Liver (tissue), 9 donors: ENCODE results near the gene CEP131. TPM values are rescaled to one million over a fixed set of nuclear protein-coding genes. Genes with fewer than 3 reads are reported as not detected.

Experiments
- DNase-seq: peaks from one replicate; pipeline ENCODE4 v3.0.0-alpha.2; 2017; ENCODE audit warnings: low spot score
- H3K27ac ChIP-seq, 2 donors: one replicate each; pipeline ENCODE4 v1.7.0; 2013; ENCODE audit warnings: inconsistent platforms in 2 of 2, low read length in 2 of 2, control low read depth in 1 of 2, low read depth in 1 of 2, mild to moderate bottlenecking in 1 of 2
- H3K27me3 ChIP-seq, 4 donors: one replicate each; pipeline versions ENCODE4 v1.6.1 to v1.7.0; 2013; ENCODE audit warnings: low read length in 3 of 4, inconsistent platforms in 1 of 4, mild to moderate bottlenecking in 1 of 4, moderate library complexity in 1 of 4; ENCODE audit not compliant: control insufficient read depth in 4 of 4, insufficient read depth in 4 of 4
- H3K36me3 ChIP-seq, 4 donors: one replicate each; pipeline versions ENCODE4 v1.6.1 to v1.7.0; 2013; ENCODE audit warnings: low read length in 3 of 4, mild to moderate bottlenecking in 3 of 4, low read depth in 1 of 4, moderate library complexity in 1 of 4; ENCODE audit not compliant: control insufficient read depth in 4 of 4, insufficient read depth in 3 of 4
- H3K4me1 ChIP-seq, 4 donors: one replicate each; pipeline versions ENCODE4 v1.6.1 to v1.7.0; 2013; ENCODE audit warnings: low read length in 3 of 4, mild to moderate bottlenecking in 3 of 4, moderate library complexity in 1 of 4; ENCODE audit not compliant: control insufficient read depth in 4 of 4, insufficient read depth in 4 of 4
- H3K4me3 ChIP-seq, 3 donors: one replicate each; pipeline versions ENCODE4 v1.6.1 to v1.7.0; 2013; ENCODE audit warnings: low read length in 3 of 3, control low read depth in 1 of 3, low read depth in 1 of 3, mild to moderate bottlenecking in 1 of 3
- H3K9ac ChIP-seq, 2 donors: one replicate each; pipeline ENCODE4 v1.7.0; 2013; ENCODE audit warnings: low read length in 2 of 2, mild to moderate bottlenecking in 2 of 2, moderate library complexity in 2 of 2, control low read depth in 1 of 2, low read depth in 1 of 2
- H3K9me3 ChIP-seq, 4 donors: one replicate each; pipeline versions ENCODE4 v1.6.1 to v1.7.0; 2013; ENCODE audit warnings: low read length in 3 of 4; ENCODE audit not compliant: control insufficient read depth in 4 of 4
- EGR1 ChIP-seq, 2 donors: IDR thresholded peaks; 2 replicates each; pipeline ENCODE4 v1.6.1; 2016 to 2018; ENCODE audit warnings: antibody characterized with exemption in 2 of 2, low read depth in 2 of 2
- FOXA1 ChIP-seq: IDR thresholded peaks from 2 replicates; pipeline ENCODE4 v1.6.1; 2016; ENCODE audit warnings: antibody characterized with exemption
- FOXA2 ChIP-seq: IDR thresholded peaks from 2 replicates; pipeline ENCODE4 v1.6.1; 2016; ENCODE audit warnings: antibody characterized with exemption
- GABPA ChIP-seq, 2 donors: IDR thresholded peaks in 1 of 2; conservative IDR thresholded peaks in 1 of 2; 2 replicates each; pipeline ENCODE4 v1.6.1; 2016; ENCODE audit warnings: antibody characterized with exemption in 2 of 2, mild to moderate bottlenecking in 1 of 2, moderate library complexity in 1 of 2
- HNF4A ChIP-seq, 2 donors: conservative IDR thresholded peaks; 2 replicates each; pipeline ENCODE4 v1.6.1; 2016; ENCODE audit warnings: antibody characterized with exemption in 2 of 2, mild to moderate bottlenecking in 2 of 2
- HNF4G ChIP-seq: IDR thresholded peaks from 2 replicates; pipeline ENCODE4 v1.6.1; 2016; ENCODE audit warnings: antibody characterized with exemption
- JUND ChIP-seq, 2 donors: IDR thresholded peaks; 2 replicates each; pipeline ENCODE4 v1.6.1; 2016; ENCODE audit warnings: antibody characterized with exemption in 2 of 2
- NR2F2 ChIP-seq: IDR thresholded peaks from 2 replicates; pipeline ENCODE4 v1.6.1; 2016; ENCODE audit warnings: antibody characterized with exemption
- RAD21 ChIP-seq, 2 donors: IDR thresholded peaks; 2 replicates each; pipeline ENCODE4 v1.6.1; 2016; ENCODE audit warnings: antibody characterized with exemption in 2 of 2, mild to moderate bottlenecking in 2 of 2
- RXRA ChIP-seq, 2 donors: IDR thresholded peaks; 2 replicates each; pipeline ENCODE4 v1.6.1; 2017 to 2018; ENCODE audit warnings: antibody characterized with exemption in 2 of 2, mild to moderate bottlenecking in 1 of 2
- SP1 ChIP-seq: IDR thresholded peaks from 2 replicates; pipeline ENCODE4 v1.6.1; 2018; ENCODE audit warnings: antibody characterized with exemption, mild to moderate bottlenecking
- TAF1 ChIP-seq: conservative IDR thresholded peaks from 2 replicates; pipeline ENCODE4 v1.6.1; 2016; ENCODE audit warnings: antibody characterized with exemption, mild to moderate bottlenecking
- YY1 ChIP-seq: IDR thresholded peaks from 2 replicates; pipeline ENCODE4 v1.6.1; 2016; ENCODE audit warnings: antibody characterized with exemption, mild to moderate bottlenecking
- WGBS: extraction: QIAGEN DNeasy Blood & Tissue Kit; methylation state at CpG from one replicate; pipeline ENCODE4 v1.1.7; 2013; 5-methylcytosine and 5-hydroxymethylcytosine counted together
- polyA plus RNA-seq, 2 donors: library from polyadenylated mRNA; stranded (reverse) in 1 of 2; unstranded in 1 of 2; fragments of 200-250 nt in 1 of 2; fragments of >200 nt in 1 of 2; fragmentation: Nextera tagmentation in 1 of 2; extraction: Ambion mirVana in 1 of 2; gene quantifications; one replicate each; pipeline versions ENCODE4 v1.2.1 to v1.2.3, GENCODE V29; 2013 to 2015
- total RNA-seq, 2 donors: library from RNA; depleted of rRNA; stranded (reverse); fragments of >200 nt; gene quantifications; one replicate each; pipeline ENCODE4 v1.2.3, GENCODE V29; 2014
- TF ChIP-seq, protein P1 (sequence below): IDR thresholded peaks from 2 replicates; pipeline ENCODE4 v1.6.1; 2016; ENCODE audit warnings: antibody characterized with exemption
- TF ChIP-seq, protein P2 (sequence below): fragments of 150-350 bp; IDR thresholded peaks from 2 replicates; pipeline ENCODE4 v1.5.1; 2017; ENCODE audit warnings: improper control_type of control experiment, low read depth, low read length; ENCODE audit not compliant: missing input control
- TF ChIP-seq, protein P3 (sequence below): IDR thresholded peaks from 2 replicates; pipeline ENCODE4 v1.6.1; 2016; ENCODE audit warnings: antibody characterized with exemption
- TF ChIP-seq, protein P4 (sequence below): IDR thresholded peaks from 2 replicates; pipeline ENCODE4 v1.6.1; 2016; ENCODE audit warnings: antibody characterized with exemption
- TF ChIP-seq, protein P5 (sequence below): IDR thresholded peaks from 2 replicates; pipeline ENCODE4 v1.6.1; 2016; ENCODE audit warnings: antibody characterized with exemption, mild to moderate bottlenecking
- donor health status: healthy.
- donor health status: healthy.
- donor health status: healthy.
- donor health status: healthy.
- donor health status: healthy.

CEP131 gene
- total and polyA plus RNA-seq, 4 donors, result 0.71 to 6.3 (median 2.2) TPM

DNA sequence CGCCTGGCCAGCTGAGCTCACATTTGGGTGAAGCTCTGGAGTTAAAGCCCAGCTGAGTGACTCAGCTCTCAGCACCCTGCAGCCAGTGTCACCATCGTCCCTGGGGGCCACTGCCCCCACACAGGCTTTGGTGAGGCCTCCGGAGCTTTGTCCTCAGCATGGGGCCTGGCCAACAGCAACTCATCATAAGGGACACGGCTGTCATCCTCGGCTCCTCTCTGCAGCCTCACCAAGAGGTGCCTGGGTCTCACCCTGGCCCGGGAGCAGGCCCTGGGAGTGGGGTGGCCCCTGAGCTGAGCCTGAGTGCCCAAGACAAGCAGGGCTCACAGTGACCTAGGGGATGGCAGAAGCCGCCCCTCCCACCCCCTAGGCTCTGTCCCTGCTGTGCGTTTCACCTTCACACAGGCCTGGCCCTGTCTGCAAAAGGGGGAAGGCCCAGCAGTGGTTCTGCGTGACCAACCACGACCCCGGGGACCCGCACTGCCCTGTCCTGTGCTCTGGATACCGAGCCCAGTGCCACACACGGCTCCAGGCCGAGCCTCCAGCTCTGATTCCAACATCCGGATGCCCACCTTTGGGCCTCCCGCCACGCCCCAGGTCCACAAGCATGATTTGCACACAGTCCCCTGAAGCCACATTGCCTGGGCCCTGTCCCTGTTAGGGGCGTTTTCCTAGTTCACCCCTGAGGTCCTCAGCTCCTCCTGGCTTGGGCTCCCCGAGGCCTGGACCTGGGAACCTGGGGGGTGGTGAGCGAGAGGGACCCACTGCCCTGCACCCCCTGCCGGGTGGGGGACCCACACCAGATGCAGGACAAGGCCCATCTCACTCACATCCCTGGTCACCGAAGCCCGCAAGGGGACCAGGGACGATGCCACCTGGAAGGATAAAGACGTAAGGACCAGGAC lies 34.9 kb downstream of the CEP131 start:
- Histone ChIP-seq H3K36me3 (no peaks in the 10 kb centered on the region), H3K9me3 (no peaks in the 10 kb centered on the region), H3K4me3 (no peak overlapping the region), H3K4me1 (no peaks in the 10 kb centered on the region), H3K9ac (no peak overlapping the region), H3K27ac (no peak overlapping the region), H3K27me3 (no peaks in the 10 kb centered on the region)
- WGBS, result 93% methylated on average over 26 of the region's 26 CpGs
- DNase-seq, result no peak
- TF ChIP-seq, protein P1, sequence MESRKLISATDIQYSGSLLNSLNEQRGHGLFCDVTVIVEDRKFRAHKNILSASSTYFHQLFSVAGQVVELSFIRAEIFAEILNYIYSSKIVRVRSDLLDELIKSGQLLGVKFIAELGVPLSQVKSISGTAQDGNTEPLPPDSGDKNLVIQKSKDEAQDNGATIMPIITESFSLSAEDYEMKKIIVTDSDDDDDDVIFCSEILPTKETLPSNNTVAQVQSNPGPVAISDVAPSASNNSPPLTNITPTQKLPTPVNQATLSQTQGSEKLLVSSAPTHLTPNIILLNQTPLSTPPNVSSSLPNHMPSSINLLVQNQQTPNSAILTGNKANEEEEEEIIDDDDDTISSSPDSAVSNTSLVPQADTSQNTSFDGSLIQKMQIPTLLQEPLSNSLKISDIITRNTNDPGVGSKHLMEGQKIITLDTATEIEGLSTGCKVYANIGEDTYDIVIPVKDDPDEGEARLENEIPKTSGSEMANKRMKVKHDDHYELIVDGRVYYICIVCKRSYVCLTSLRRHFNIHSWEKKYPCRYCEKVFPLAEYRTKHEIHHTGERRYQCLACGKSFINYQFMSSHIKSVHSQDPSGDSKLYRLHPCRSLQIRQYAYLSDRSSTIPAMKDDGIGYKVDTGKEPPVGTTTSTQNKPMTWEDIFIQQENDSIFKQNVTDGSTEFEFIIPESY, result no peak
- TF ChIP-seq GABPA (IDR thresholded peaks at IDR 0.05 in 1 of 2, conservative IDR thresholded peaks at IDR 0.05 in 1 of 2), result no peak
- no peak for TF ChIP-seq JUND (IDR thresholded peaks at IDR 0.05)
- no peak for TF ChIP-seq FOXA1
- TF ChIP-seq EGR1 (IDR thresholded peaks at IDR 0.05; ENCODE audit: low read depth in 2 of 2), result no peak
- no peak for TF ChIP-seq RXRA (IDR thresholded peaks at IDR 0.05)
- TF ChIP-seq TAF1, result no peak
- TF ChIP-seq, protein P2, sequence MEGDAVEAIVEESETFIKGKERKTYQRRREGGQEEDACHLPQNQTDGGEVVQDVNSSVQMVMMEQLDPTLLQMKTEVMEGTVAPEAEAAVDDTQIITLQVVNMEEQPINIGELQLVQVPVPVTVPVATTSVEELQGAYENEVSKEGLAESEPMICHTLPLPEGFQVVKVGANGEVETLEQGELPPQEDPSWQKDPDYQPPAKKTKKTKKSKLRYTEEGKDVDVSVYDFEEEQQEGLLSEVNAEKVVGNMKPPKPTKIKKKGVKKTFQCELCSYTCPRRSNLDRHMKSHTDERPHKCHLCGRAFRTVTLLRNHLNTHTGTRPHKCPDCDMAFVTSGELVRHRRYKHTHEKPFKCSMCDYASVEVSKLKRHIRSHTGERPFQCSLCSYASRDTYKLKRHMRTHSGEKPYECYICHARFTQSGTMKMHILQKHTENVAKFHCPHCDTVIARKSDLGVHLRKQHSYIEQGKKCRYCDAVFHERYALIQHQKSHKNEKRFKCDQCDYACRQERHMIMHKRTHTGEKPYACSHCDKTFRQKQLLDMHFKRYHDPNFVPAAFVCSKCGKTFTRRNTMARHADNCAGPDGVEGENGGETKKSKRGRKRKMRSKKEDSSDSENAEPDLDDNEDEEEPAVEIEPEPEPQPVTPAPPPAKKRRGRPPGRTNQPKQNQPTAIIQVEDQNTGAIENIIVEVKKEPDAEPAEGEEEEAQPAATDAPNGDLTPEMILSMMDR, result no peak
- no peak for TF ChIP-seq HNF4A (conservative IDR thresholded peaks at IDR 0.05)
- TF ChIP-seq SP1, result no peak
- no peak for TF ChIP-seq RAD21 (IDR thresholded peaks at IDR 0.05)
- TF ChIP-seq YY1, result no peak
- no peak for TF ChIP-seq HNF4G
- TF ChIP-seq, protein P3, sequence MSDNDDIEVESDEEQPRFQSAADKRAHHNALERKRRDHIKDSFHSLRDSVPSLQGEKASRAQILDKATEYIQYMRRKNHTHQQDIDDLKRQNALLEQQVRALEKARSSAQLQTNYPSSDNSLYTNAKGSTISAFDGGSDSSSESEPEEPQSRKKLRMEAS, result no peak
- TF ChIP-seq, protein P4, sequence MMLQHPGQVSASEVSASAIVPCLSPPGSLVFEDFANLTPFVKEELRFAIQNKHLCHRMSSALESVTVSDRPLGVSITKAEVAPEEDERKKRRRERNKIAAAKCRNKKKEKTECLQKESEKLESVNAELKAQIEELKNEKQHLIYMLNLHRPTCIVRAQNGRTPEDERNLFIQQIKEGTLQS, result no peak
- TF ChIP-seq, protein P5, sequence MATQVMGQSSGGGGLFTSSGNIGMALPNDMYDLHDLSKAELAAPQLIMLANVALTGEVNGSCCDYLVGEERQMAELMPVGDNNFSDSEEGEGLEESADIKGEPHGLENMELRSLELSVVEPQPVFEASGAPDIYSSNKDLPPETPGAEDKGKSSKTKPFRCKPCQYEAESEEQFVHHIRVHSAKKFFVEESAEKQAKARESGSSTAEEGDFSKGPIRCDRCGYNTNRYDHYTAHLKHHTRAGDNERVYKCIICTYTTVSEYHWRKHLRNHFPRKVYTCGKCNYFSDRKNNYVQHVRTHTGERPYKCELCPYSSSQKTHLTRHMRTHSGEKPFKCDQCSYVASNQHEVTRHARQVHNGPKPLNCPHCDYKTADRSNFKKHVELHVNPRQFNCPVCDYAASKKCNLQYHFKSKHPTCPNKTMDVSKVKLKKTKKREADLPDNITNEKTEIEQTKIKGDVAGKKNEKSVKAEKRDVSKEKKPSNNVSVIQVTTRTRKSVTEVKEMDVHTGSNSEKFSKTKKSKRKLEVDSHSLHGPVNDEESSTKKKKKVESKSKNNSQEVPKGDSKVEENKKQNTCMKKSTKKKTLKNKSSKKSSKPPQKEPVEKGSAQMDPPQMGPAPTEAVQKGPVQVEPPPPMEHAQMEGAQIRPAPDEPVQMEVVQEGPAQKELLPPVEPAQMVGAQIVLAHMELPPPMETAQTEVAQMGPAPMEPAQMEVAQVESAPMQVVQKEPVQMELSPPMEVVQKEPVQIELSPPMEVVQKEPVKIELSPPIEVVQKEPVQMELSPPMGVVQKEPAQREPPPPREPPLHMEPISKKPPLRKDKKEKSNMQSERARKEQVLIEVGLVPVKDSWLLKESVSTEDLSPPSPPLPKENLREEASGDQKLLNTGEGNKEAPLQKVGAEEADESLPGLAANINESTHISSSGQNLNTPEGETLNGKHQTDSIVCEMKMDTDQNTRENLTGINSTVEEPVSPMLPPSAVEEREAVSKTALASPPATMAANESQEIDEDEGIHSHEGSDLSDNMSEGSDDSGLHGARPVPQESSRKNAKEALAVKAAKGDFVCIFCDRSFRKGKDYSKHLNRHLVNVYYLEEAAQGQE, result no peak
- no peak for TF ChIP-seq NR2F2
- TF ChIP-seq FOXA2, result no peak
